ENCODE data around the gene SPAG4.

- no peak for TF ChIP-seq ARNT (IDR thresholded peaks at IDR 0.05)
- no peak for TF ChIP-seq BHLHE40 (IDR thresholded peaks at IDR 0.05; ENCODE audit: borderline replicate concordance)
Observed at GRCh38 chr20:35640724-35641123, 25.1 kb downstream of the SPAG4 start.
